Right lobe of liver (tissue), 6 donors: ENCODE results near the gene CHAMP1. TPM values are rescaled to one million over a fixed set of nuclear protein-coding genes. Genes with fewer than 3 reads are reported as not detected.
A peak's percentile ranks its signal among the peaks of the same experiment; 100 is the strongest.
"Not testable (repeated sequence)": the region's sequence is repeated elsewhere in the genome, so short reads cannot be mapped to it uniquely, and the experiment has no call there.

ENCODE experiments used
- ATAC-seq, 4 donors: fragments of 200-7000 bp; cut with Tn5 transposase; one replicate each; pipeline ENCODE4 v1.9.1; 2020; ENCODE audit warnings: mild to moderate bottlenecking in 4 of 4, moderate library complexity in 4 of 4
- DNase-seq, 3 donors: peaks; one replicate each; pipeline ENCODE4 v3.0.0-alpha.2; 2020
- H3K27ac ChIP-seq, 3 donors: fragments of 200-600 bp; one replicate each; pipeline ENCODE4 v1.8.0; 2022
- H3K27me3 ChIP-seq, 2 donors: fragments of 200-600 bp; one replicate each; pipeline ENCODE4 v1.8.0; 2022
- H3K36me3 ChIP-seq, 4 donors: fragments of 200-600 bp; sonication (generic) in 1 of 4; one replicate each; pipeline versions ENCODE4 v1.5.1 to v1.8.0; 2017 to 2022; ENCODE audit warnings: control low read depth in 1 of 4
- H3K4me1 ChIP-seq, 4 donors: fragments of 200-600 bp; sonication (generic) in 1 of 4; one replicate each; pipeline versions ENCODE4 v1.5.1 to v1.8.0; 2017 to 2022; ENCODE audit warnings: control low read depth in 1 of 4
- H3K4me3 ChIP-seq, 3 donors: fragments of 200-600 bp; one replicate each; pipeline ENCODE4 v1.8.0; 2022
- H3K9me3 ChIP-seq, 4 donors: fragments of 200-600 bp; sonication (generic) in 1 of 4; one replicate each; pipeline versions ENCODE4 v1.5.1 to v1.8.0; 2017 to 2022; ENCODE audit warnings: control low read depth in 1 of 4
- CTCF ChIP-seq, 4 donors: fragments of 200-600 bp in 3 of 4; fragments of 450-650 bp in 1 of 4; IDR thresholded peaks; one replicate each; pipeline versions ENCODE4 v1.5.1 to v1.8.0; 2016 to 2022; ENCODE audit warnings: antibody characterized with exemption in 4 of 4, mild to moderate bottlenecking in 2 of 4
- POLR2A ChIP-seq: fragments of 450-650 bp; IDR thresholded peaks from one replicate; pipeline ENCODE4 v1.6.1; 2017; ENCODE audit warnings: antibody characterized with exemption, mild to moderate bottlenecking
- WGBS: methylation state at CpG from one replicate; pipeline ENCODE4 v1.1.6; 2018; ENCODE audit warnings: low coverage, low lambda C conversion rate; ENCODE audit not compliant: insufficient coverage; ENCODE audit errors: missing lambda C conversion rate; 5-methylcytosine and 5-hydroxymethylcytosine counted together
- intact Hi-C, 2 donors: fragments of 100-400 bp; cut with DNase I; formaldehyde crosslinking; loops; one replicate each; pipeline versions ENCODE4 v1.11.2 to v1.14.1; 2022
- total RNA-seq, 6 experiments: library from RNA; depleted of rRNA in 2 of 6; stranded (reverse); fragments of >200 nt in 2 of 6; fragmentation: NEBNext Ultra II Directional in 3 of 6; extraction: Animal tissue kit (Norgen Biotek cat#: 25700) in 3 of 6; gene quantifications; one replicate each; pipeline versions ENCODE4 v1.1.0 to v1.2.4, GENCODE V29; 2016 to 2023
- donor health status: DM: no; HTN: yes; CAD: no.
- donor health status: DM: no; HTN: no; CAD: no.
- donor health status: DM: no; HTN: no; CAD: no.
- donor health status: DM: no; HTN: yes; CAD: no.
- donor health status: DM: no; HTN: yes; CAD: no.

The CHAMP1 gene
- total RNA-seq, 6 experiments from 2014 or later: 10.3 to 17.5 (median 11.5) TPM

- no peak for TF ChIP-seq CTCF (IDR thresholded peaks at IDR 0.05)
- TF ChIP-seq POLR2A: no peak
- H3K4me1 ChIP-seq: peaks cover 0 to 9% (median 3%) of the 10 kb centered on the region in 4 donors
- H3K27me3 ChIP-seq: no peaks in the 10 kb centered on the region
- no peak for DNase-seq
- no peaks in the 10 kb centered on the region for H3K9me3 ChIP-seq
- H3K4me3 ChIP-seq: no peak overlapping the region
- no peak overlapping the region for H3K27ac ChIP-seq
- intact Hi-C loops: no loop called here
- no peak for ATAC-seq
- 49% methylated on average over 3 of the region's 3 CpGs for WGBS
- peaks cover 0 to 38% (median 24%) of the 10 kb centered on the region in 4 donors for H3K36me3 ChIP-seq
These were observed 11.4 kb downstream of the CHAMP1 start for GRCh38 chr13:114325729-114326128.

DNA sequence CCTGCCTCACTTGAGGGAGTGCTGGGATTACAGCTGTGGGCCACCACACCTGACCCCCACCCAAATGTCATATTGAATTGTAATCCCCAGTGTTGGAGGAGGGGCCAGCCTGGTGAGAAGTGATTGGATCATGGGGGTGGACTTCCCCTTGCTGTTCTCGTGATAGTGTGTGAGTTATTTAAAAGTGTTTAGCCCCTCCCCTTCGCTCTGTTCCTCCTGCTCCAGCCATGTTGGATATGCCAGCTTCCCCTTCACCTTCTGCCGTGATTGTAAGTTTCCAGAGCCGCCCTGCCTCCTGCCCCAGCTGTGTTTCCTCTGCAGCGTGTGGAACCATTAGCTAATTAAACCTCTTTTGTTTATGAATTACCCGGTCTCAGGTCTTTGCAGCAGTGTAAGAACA is 13.7 kb downstream of the CHAMP1 start:
- Histone ChIP-seq H3K9me3 (no peaks in the 10 kb centered on the region), H3K4me1 (peaks cover 0 to 9% (median 3%) of the 10 kb centered on the region in 4 donors), H3K36me3 (peaks cover 0 to 18% (median 13%) of the 10 kb centered on the region in 4 donors), H3K27ac (no peak overlapping the region), H3K4me3 (no peak overlapping the region), H3K27me3 (no peaks in the 10 kb centered on the region)
- WGBS: 75% methylated on average over 6 of the region's 6 CpGs
- intact Hi-C loops: no loop called here
- no peak for DNase-seq
- TF ChIP-seq POLR2A (no peak), CTCF (IDR thresholded peaks at IDR 0.05) (no peak)
- ATAC-seq: peak in 1 of 4 donors; percentile 10

DNA sequence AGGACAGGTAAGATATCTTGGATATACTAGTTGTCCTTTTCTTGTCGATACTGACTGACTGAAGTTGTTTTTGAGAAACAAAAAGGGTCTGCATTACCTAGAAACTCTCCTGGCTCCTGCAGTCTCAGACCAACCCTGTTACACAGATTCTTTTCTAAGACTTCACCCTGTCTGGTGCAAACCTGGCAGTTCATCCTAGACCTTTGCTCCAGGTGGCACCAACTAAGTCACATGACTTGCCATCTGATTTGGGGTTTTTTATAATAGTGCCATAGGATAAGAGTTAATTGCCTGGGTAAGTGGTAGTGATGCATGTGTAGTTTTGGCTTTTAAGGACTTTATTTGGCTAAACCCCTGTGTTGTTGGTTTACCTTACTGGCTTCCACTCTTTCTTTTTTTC is 14.3 kb downstream of the CHAMP1 start:
- TF ChIP-seq CTCF (IDR thresholded peaks at IDR 0.05): no peak
- no peak for TF ChIP-seq POLR2A
- Histone ChIP-seq H3K27ac (no peak overlapping the region), H3K9me3 (no peaks in the 10 kb centered on the region), H3K4me3 (no peak overlapping the region), H3K27me3 (no peaks in the 10 kb centered on the region), H3K4me1 (peaks cover 0 to 9% (median 3%) of the 10 kb centered on the region in 4 donors), H3K36me3 (peaks cover 0 to 12% (median 8%) of the 10 kb centered on the region in 4 donors)
- WGBS: 100% methylated on average over 1 of the region's 1 CpG
- ATAC-seq (peak; percentile 59 to 81 (median 69)), DNase-seq (no peak)
- intact Hi-C loops: no loop called here

- H3K27ac ChIP-seq: no peak overlapping the region
- intact Hi-C loops: no loop called here
- no peaks in the 10 kb centered on the region for H3K27me3 ChIP-seq
- no peaks in the 10 kb centered on the region for H3K9me3 ChIP-seq
- no peak for ATAC-seq
- DNase-seq: no peak
- H3K4me1 ChIP-seq: peaks cover 0 to 9% (median 3%) of the 10 kb centered on the region in 4 donors
- no peak overlapping the region for H3K4me3 ChIP-seq
- no peak for TF ChIP-seq CTCF (IDR thresholded peaks at IDR 0.05)
- no peak for TF ChIP-seq POLR2A
- 98% methylated on average over 4 of the region's 5 CpGs for WGBS
- no peaks in the 10 kb centered on the region for H3K36me3 ChIP-seq
These were observed 15.8 kb downstream of the CHAMP1 start for GRCh38 chr13:114330086-114330485.

DNA sequence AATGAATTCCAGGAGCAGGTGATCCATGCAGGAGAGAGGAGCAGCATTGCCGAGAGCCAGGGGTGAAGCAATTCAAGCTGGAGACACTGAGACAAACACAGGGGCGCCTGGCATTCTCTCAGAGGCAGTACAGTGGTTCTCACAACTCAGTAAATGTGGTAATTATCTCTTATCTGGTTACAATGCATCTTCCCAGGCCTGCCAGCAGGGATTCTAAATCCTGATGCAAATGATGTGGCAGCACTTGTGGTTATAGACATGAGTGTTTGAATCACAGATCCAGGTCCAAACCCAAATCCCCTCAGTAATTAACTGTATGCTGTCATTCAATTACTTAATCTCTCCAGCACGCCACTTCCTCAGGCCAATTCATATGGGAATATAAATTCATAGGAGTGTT is 19.6 kb downstream of the CHAMP1 start:
- H3K36me3 ChIP-seq, ATAC-seq, H3K27ac ChIP-seq, H3K9me3 ChIP-seq, DNase-seq, H3K27me3 ChIP-seq, H3K4me1 ChIP-seq, intact Hi-C loops, H3K4me3 ChIP-seq: not testable (repeated sequence)
- 77% methylated on average over 1 of the region's 3 CpGs for WGBS
